H1 (cell line): ENCODE measurements around the gene RETSAT.
A peak's percentile ranks its signal among the peaks of the same experiment; 100 is the strongest.

Experiments used
- CHD7 ChIP-seq: fragments of 300-600 bp; sonication (generic); IDR thresholded peaks from 2 replicates; pipeline ENCODE4 v1.7.1; 2012; ENCODE audit warnings: low read length, moderate library complexity, mild to moderate bottlenecking, inconsistent platforms; ENCODE audit not compliant: insufficient replicate concordance
- EP300 ChIP-seq, 2 experiments: IDR thresholded peaks; 1 replicate in 1 of 2; 2 replicates in 1 of 2; pipeline ENCODE4 v1.6.1; 2011 to 2012; ENCODE audit warnings: low read depth in 2 of 2, low read length in 2 of 2, mild to moderate bottlenecking in 2 of 2, borderline replicate concordance in 1 of 2, inconsistent platforms in 1 of 2, moderate library complexity in 1 of 2
- POLR2AphosphoS5 ChIP-seq: IDR thresholded peaks from 2 replicates; pipeline ENCODE4 v1.6.1; 2011; ENCODE audit warnings: low read depth, low read length

- TF ChIP-seq CHD7 (no peak), POLR2AphosphoS5 (peak; percentile 93), EP300 (IDR thresholded peaks at IDR 0.05; ENCODE audit: borderline replicate concordance in 1 of 2, low read depth in 2 of 2, low read length in 2 of 2) (no peak)
These were observed at the start of gene RETSAT, which contains the start of gene ELMOD3 for GRCh38 chr2:85354286-85355072.
